ENCODE results near the gene SCN10A.

The SCN10A gene

DNA sequence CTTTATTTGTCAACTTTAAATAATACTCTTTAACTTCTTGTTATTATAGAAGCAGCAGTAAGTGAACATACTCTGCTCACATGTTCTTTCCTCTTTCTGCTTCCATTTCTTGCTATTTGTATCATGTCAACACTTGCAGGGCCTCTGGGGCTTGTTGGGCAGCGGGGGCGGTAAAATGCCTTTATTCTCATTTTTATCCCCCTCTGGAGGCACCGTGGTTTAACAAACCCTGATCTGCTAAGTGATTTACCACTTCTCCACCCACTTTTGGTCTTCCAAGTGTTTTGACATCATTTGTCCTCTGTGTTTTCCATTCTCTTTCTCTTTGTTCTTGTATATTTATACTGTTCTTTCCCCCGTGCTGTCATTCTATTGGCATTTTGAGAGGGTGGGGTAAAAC lies 33.9 kb downstream of the SCN10A start:
- Histone ChIP-seq H3K36me3 (ENCODE audit: insufficient read depth, low read length) (no peaks in the 10 kb centered on the region), H3K9ac (ENCODE audit: low read depth, low read length) (no peak overlapping the region), H3K9me3 (ENCODE audit: insufficient read depth, low read depth, low read length) (no peaks in the 10 kb centered on the region), H3K4me3 (ENCODE audit: low read length) (no peak overlapping the region), H3K27me3 (ENCODE audit: insufficient read depth, low read length) (no peaks in the 10 kb centered on the region), H3K27ac (ENCODE audit: low read depth, low read length) (no peak overlapping the region), H3K4me1 (ENCODE audit: insufficient read depth, low read length) (no peaks in the 10 kb centered on the region)
- WGBS: 58% methylated on average over 3 of the region's 4 CpGs

DNA sequence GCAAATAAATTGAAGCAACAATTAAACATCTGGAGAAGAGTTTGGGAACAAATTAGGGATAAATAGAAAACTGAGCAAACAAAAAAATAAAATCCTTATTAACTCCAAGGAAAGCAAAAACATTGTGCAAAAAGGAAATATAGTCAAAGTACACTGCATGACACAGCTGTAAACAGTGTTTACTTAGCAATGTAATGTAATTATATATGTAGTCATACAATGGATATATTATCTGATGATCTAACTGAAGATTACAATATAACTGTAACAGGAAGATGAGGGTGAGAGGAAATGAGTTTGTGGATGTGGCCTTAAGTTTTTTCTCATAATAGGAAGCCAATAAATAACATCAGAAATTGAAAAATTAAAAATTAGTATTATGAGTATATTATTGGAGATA lies 42.5 kb downstream of the SCN10A start:
- Histone ChIP-seq H3K9ac (ENCODE audit: low read depth, low read length) (no peak overlapping the region), H3K4me1 (ENCODE audit: insufficient read depth, low read length) (no peaks in the 10 kb centered on the region), H3K9me3 (ENCODE audit: insufficient read depth, low read depth, low read length) (no peaks in the 10 kb centered on the region; the same call in 1 of the 2 replicates), H3K27ac (ENCODE audit: low read depth, low read length) (no peak overlapping the region), H3K36me3 (ENCODE audit: insufficient read depth, low read length) (no peaks in the 10 kb centered on the region), H3K27me3 (ENCODE audit: insufficient read depth, low read length) (no peaks in the 10 kb centered on the region), H3K4me3 (ENCODE audit: low read length) (no peak overlapping the region)

DNA sequence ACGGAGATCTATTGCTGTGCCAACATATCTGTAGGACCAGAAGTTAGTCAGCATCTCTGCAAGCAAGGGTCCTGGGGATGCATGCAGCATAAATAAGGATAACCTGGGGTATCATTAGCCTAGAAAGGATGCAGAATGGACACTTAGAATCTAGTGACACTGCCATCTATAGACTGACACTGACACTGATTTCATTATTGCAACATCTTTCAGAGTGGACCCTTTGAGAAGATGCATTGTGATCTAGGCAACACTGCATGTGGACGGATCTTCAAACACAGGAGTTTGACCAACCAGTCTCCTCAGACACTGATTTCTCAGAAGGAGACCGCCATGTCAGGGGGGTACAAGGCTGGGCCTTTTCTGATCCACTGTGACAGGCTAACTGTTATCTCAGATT lies 52.4 kb downstream of the SCN10A start:
- WGBS: 58% methylated on average over 3 of the region's 3 CpGs
- no peak overlapping the region for H3K4me3 ChIP-seq (ENCODE audit: low read length)
- H3K27me3 ChIP-seq (ENCODE audit: insufficient read depth, low read length): no peaks in the 10 kb centered on the region
- H3K27ac ChIP-seq (ENCODE audit: low read depth, low read length): no peak overlapping the region
- no peaks in the 10 kb centered on the region for H3K4me1 ChIP-seq (ENCODE audit: insufficient read depth, low read length)
- no peaks in the 10 kb centered on the region for H3K36me3 ChIP-seq (ENCODE audit: insufficient read depth, low read length)
- peaks cover 2% of the 10 kb centered on the region; the same call in 1 of the 2 replicates for H3K9me3 ChIP-seq (ENCODE audit: insufficient read depth, low read depth, low read length)
- H3K9ac ChIP-seq (ENCODE audit: low read depth, low read length): no peak overlapping the region

DNA sequence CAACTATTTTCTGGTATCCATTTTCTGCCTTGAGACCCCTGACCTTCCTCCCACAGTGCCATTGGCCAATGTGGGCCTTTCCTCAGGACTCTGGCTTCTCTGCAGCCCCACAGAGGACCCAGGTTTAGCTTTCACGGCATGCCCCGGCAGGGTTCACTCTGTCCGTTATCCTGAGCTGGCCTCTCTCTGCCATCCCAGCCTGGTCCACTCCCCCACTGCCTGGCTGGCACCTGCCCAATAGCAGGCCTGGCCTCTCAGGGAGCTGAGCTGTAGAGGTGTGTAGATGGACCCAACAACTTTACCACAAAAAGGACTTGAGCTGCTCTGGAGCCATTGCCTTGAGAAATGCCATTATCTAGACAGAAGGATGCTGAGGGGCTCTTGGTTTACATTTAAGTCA lies 57.5 kb downstream of the SCN10A start:
- 86% methylated on average over 3 of the region's 3 CpGs for WGBS
- Histone ChIP-seq H3K4me1 (ENCODE audit: insufficient read depth, low read length) (no peaks in the 10 kb centered on the region), H3K36me3 (ENCODE audit: insufficient read depth, low read length) (no peaks in the 10 kb centered on the region), H3K4me3 (ENCODE audit: low read length) (no peak overlapping the region), H3K9ac (ENCODE audit: low read depth, low read length) (no peak overlapping the region), H3K27me3 (ENCODE audit: insufficient read depth, low read length) (0 out of 2 replicates have a peak, but pooled peaks cover 6% of the 10 kb centered on the region), H3K9me3 (ENCODE audit: insufficient read depth, low read depth, low read length) (no peaks in the 10 kb centered on the region), H3K27ac (ENCODE audit: low read depth, low read length) (no peak overlapping the region)

DNA sequence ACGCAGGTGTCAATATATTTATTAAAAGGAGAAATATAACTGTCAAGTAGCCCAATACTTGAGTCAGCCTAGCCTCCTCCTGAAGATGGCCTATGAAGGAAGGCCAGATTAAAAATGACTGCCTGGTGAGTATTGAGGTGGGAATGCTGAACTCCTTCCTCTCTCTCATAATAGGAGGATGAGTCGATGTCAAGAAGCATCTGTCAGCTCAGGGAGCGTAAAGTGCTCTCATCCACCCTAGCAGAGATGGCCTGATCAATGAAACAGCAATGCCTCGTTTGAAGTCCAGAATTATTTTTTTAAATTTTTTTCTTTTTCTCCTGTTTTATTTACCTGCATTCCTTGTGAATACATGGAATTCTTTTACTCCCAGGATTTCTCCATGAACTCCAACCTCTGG lies 58.3 kb downstream of the SCN10A start:
- Histone ChIP-seq H3K9ac (ENCODE audit: low read depth, low read length) (no peak overlapping the region), H3K27me3 (ENCODE audit: insufficient read depth, low read length) (0 out of 2 replicates have a peak, but pooled peaks cover 6% of the 10 kb centered on the region), H3K27ac (ENCODE audit: low read depth, low read length) (no peak overlapping the region), H3K36me3 (ENCODE audit: insufficient read depth, low read length) (no peaks in the 10 kb centered on the region), H3K4me3 (ENCODE audit: low read length) (no peak overlapping the region), H3K4me1 (ENCODE audit: insufficient read depth, low read length) (no peaks in the 10 kb centered on the region), H3K9me3 (ENCODE audit: insufficient read depth, low read depth, low read length) (no peaks in the 10 kb centered on the region)
- 59% methylated on average over 3 of the region's 4 CpGs for WGBS

DNA sequence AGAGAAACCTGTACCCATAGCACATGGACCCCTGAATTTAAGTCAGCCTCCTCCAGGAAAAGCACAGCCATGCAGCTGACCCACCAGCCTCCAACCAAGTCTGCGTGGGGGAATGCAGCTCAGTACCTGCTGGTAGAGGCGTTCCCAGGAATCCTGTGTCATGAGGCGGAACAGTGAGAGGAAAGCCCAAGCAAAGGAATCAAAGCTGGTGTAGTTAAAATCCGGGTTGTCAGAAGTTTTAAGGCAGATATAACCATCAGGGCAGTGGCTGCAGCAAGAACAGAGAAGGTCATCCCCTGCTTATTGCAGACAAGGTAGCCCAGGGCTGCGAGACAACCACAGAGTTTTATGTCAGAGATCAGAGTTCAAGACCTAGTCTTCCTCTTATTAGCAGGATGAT lies 59.1 kb downstream of the SCN10A start:
- Histone ChIP-seq H3K4me1 (ENCODE audit: insufficient read depth, low read length) (no peaks in the 10 kb centered on the region), H3K4me3 (ENCODE audit: low read length) (no peak overlapping the region), H3K27ac (ENCODE audit: low read depth, low read length) (no peak overlapping the region), H3K9ac (ENCODE audit: low read depth, low read length) (no peak overlapping the region), H3K27me3 (ENCODE audit: insufficient read depth, low read length) (0 out of 2 replicates have a peak, but pooled peaks cover 6% of the 10 kb centered on the region), H3K9me3 (ENCODE audit: insufficient read depth, low read depth, low read length) (no peaks in the 10 kb centered on the region), H3K36me3 (ENCODE audit: insufficient read depth, low read length) (no peaks in the 10 kb centered on the region)
- 76% methylated on average over 5 of the region's 5 CpGs for WGBS

DNA sequence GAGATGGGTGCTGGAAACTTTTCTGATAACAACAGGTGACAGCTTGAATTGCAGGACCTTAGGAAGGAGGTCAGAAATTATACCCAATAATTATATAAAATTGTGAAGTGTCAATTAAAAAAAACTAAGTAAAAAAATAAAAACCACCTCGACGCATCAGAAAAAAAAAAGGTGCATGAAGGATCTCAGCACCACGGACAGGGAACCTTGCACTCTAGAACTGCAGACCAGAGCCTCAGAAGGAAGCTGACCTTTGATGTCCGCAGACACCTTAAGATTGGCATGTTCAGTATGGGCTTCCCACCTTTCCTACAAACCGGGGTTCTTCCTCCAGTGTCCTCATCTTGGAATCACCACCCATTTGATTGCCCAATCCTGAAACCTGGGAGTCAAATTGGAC lies 60.9 kb downstream of the SCN10A start:
- Histone ChIP-seq H3K27me3 (ENCODE audit: insufficient read depth, low read length) (0 out of 2 replicates have a peak, but pooled peaks cover 6% of the 10 kb centered on the region), H3K4me1 (ENCODE audit: insufficient read depth, low read length) (no peaks in the 10 kb centered on the region), H3K4me3 (ENCODE audit: low read length) (no peak overlapping the region), H3K9me3 (ENCODE audit: insufficient read depth, low read depth, low read length) (no peaks in the 10 kb centered on the region), H3K9ac (ENCODE audit: low read depth, low read length) (no peak overlapping the region), H3K27ac (ENCODE audit: low read depth, low read length) (no peak overlapping the region), H3K36me3 (ENCODE audit: insufficient read depth, low read length) (no peaks in the 10 kb centered on the region)
- 52% methylated on average over 5 of the region's 5 CpGs for WGBS

DNA sequence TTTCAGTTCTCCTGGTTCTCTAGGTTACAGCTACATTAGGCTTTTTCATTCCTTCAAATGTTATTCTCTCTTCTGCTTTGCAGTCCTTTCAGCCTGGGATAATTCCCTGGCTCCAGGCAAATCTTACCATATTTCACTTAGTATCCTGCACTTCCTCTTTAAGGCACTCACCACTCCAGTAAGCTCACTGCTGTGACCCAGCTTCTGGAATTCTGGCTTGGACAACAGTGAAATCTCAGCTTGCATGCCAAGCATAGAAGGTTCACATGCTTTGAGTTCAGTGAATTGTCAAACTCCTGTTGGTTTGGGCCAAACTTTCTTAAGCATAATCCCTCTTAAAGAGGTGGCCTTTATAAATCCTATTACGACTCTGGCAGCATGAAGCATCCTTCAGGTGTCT lies 69.4 kb downstream of the SCN10A start:
- no peak overlapping the region for H3K27ac ChIP-seq (ENCODE audit: low read depth, low read length)
- no peaks in the 10 kb centered on the region for H3K36me3 ChIP-seq (ENCODE audit: insufficient read depth, low read length)
- WGBS: 83% methylated on average over 1 of the region's 1 CpG
- no peaks in the 10 kb centered on the region for H3K9me3 ChIP-seq (ENCODE audit: insufficient read depth, low read depth, low read length)
- no peak overlapping the region for H3K9ac ChIP-seq (ENCODE audit: low read depth, low read length)
- H3K27me3 ChIP-seq (ENCODE audit: insufficient read depth, low read length): no peaks in the 10 kb centered on the region
- H3K4me1 ChIP-seq (ENCODE audit: insufficient read depth, low read length): no peaks in the 10 kb centered on the region
- H3K4me3 ChIP-seq (ENCODE audit: low read length): no peak overlapping the region

DNA sequence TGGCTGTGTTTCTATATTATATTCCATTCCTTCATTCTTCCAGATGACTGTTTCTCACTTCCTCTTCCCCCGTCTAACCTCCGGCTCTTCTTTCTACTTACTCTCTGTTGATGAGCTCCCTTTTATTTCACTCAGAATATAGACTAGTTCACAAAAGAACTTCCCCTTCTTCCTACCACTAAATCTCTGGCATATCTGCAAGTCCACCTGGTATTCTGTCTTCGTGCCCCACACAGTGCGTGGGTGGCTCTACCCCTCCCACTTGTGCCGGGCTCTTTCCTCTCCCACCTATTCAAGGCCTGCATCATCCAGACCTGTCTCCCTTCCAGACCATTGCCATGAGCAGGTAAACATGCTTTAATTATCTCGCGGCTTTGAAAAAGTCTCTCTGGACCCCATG lies 73.0 kb downstream of the SCN10A start:
- whole genome bisulfite sequencing: 91% methylated on average over 7 of the region's 7 CpGs
- Histone ChIP-seq H3K9ac (ENCODE audit: low read depth, low read length) (no peak overlapping the region), H3K4me1 (ENCODE audit: insufficient read depth, low read length) (peaks cover 4% of the 10 kb centered on the region; the same call in 1 of the 2 replicates)

DNA sequence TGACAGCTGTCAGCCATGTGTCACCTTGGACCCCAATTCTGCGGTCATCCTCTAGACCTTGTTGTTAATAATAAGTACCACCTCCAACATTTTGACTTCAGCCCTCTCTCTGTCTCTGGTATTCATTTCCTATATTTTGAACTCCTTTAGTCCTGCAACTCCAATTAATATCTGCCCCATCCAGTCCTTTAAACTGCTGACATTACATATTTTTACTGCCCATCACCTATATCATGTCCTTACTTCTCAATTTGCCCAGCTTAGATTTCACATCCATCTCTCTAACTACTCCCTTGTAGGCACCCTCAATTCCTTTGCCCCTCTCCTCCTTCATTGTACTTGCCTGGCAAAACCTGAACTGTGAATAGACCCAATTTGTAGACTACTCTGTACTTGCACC lies 73.5 kb downstream of the SCN10A start:
- H3K36me3 ChIP-seq (ENCODE audit: insufficient read depth, low read length): no peaks in the 10 kb centered on the region
- no peak overlapping the region for H3K4me3 ChIP-seq (ENCODE audit: low read length)
- no peaks in the 10 kb centered on the region for H3K27me3 ChIP-seq (ENCODE audit: insufficient read depth, low read length)
- no peak overlapping the region for H3K9ac ChIP-seq (ENCODE audit: low read depth, low read length)
- WGBS: 93% methylated on average over 1 of the region's 1 CpG
- H3K4me1 ChIP-seq (ENCODE audit: insufficient read depth, low read length): peaks cover 4% of the 10 kb centered on the region; the same call in 1 of the 2 replicates
- no peaks in the 10 kb centered on the region for H3K9me3 ChIP-seq (ENCODE audit: insufficient read depth, low read depth, low read length)
- H3K27ac ChIP-seq (ENCODE audit: low read depth, low read length): no peak overlapping the region

More for the DNA sequence above, 73.0 kb downstream of the SCN10A start:
- Histone ChIP-seq H3K27ac (ENCODE audit: low read depth, low read length) (no peak overlapping the region), H3K27me3 (ENCODE audit: insufficient read depth, low read length) (no peaks in the 10 kb centered on the region), H3K36me3 (ENCODE audit: insufficient read depth, low read length) (no peaks in the 10 kb centered on the region), H3K9me3 (ENCODE audit: insufficient read depth, low read depth, low read length) (no peaks in the 10 kb centered on the region), H3K4me3 (ENCODE audit: low read length) (no peak overlapping the region)

DNA sequence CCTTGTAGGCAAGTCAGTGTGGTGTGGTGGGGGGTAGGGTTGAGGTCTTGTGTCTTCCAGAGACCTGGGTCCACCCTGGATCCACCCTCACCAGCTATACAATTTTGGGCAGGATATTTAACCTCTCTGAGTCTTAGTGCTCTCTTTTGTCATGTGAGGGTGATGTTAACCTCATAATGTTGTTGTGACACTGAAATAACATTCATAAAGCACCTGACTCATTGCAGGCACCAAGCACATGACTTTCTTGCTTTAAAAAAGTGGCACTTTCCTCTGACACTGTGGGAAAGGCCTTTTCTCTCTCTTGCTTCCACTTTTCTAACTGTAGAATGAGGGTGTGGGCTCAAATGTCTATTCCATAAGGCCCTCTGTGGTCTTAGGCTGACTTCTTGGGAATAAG lies 75.5 kb downstream of the SCN10A start:
- peaks cover 4% of the 10 kb centered on the region; the same call in 1 of the 2 replicates for H3K4me1 ChIP-seq (ENCODE audit: insufficient read depth, low read length)
- H3K27ac ChIP-seq (ENCODE audit: low read depth, low read length): no peak overlapping the region
- H3K9me3 ChIP-seq (ENCODE audit: insufficient read depth, low read depth, low read length): no peaks in the 10 kb centered on the region
- H3K27me3 ChIP-seq (ENCODE audit: insufficient read depth, low read length): no peaks in the 10 kb centered on the region
- H3K36me3 ChIP-seq (ENCODE audit: insufficient read depth, low read length): no peaks in the 10 kb centered on the region
- no peak overlapping the region for H3K9ac ChIP-seq (ENCODE audit: low read depth, low read length)
- H3K4me3 ChIP-seq (ENCODE audit: low read length): no peak overlapping the region

DNA sequence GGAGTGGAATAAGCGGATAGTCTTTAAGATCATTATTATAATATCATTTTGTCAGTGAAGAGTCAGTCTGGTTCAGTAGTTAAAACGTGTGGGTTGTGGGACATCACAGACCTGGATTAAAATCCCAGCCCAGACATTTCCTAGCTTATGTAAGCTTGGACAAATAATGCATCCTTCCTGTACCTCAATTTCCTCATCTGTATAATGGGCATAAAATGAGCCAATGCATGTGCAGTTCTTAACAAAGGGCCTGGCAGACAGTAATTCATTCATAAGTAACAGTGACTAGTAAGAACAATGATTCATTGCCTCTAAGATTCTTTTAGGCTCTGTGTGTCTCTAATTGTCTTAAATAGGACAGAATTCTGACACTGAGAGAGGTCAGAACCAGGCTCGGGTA lies 76.1 kb downstream of the SCN10A start:
- H3K4me3 ChIP-seq (ENCODE audit: low read length): no peak overlapping the region
- H3K27ac ChIP-seq (ENCODE audit: low read depth, low read length): no peak overlapping the region
- no peaks in the 10 kb centered on the region for H3K36me3 ChIP-seq (ENCODE audit: insufficient read depth, low read length)
- peaks cover 4% of the 10 kb centered on the region; the same call in 1 of the 2 replicates for H3K4me1 ChIP-seq (ENCODE audit: insufficient read depth, low read length)
- 73% methylated on average over 2 of the region's 3 CpGs for WGBS
- H3K9me3 ChIP-seq (ENCODE audit: insufficient read depth, low read depth, low read length): no peaks in the 10 kb centered on the region
- no peaks in the 10 kb centered on the region for H3K27me3 ChIP-seq (ENCODE audit: insufficient read depth, low read length)
- no peak overlapping the region for H3K9ac ChIP-seq (ENCODE audit: low read depth, low read length)
